Measurements from ENCODE around the gene CCK.

GRCh38 chr3:42228796-42229195 is 37.2 kb downstream of the CCK start:
- TF ChIP-seq POLR2A (IDR thresholded peaks at IDR 0.05) = no peak
- no peak for TF ChIP-seq POLR2AphosphoS5 (IDR thresholded peaks at IDR 0.05)

Measured in stomach (tissue), 4 donors.